Activated CD8-positive, alpha-beta memory T cell treated with anti-CD3 and anti-CD28 coated beads for 1 hour (primary cell): ENCODE results near the gene NSA2.

Source experiments
- DNase-seq, 2 donors: peaks; one replicate each; pipeline ENCODE4 v3.0.0-alpha.2; 2020; ENCODE audit warnings: low read depth in 1 of 2; ENCODE audit errors: extremely low read depth in 1 of 2

The NSA2 gene

GRCh38 chr5:74810915-74811314 is 43.9 kb downstream of the NSA2 start:
- no peak for DNase-seq

- no peak for DNase-seq
Observed at GRCh38 chr5:74816875-74817274, 49.8 kb downstream of the NSA2 start.

- no peak for DNase-seq
Observed at GRCh38 chr5:74822288-74822687, 55.2 kb downstream of the NSA2 start.

GRCh38 chr5:74829413-74829812 is 62.4 kb downstream of the NSA2 start:
- no peak for DNase-seq
